Measurements from ENCODE around the gene KHDRBS2. TPM values are rescaled to one million over a fixed set of nuclear protein-coding genes. Genes with fewer than 3 reads are reported as not detected.

The KHDRBS2 gene
- not detected in 2 replicates for total RNA-seq

GRCh38 chr6:62285612-62286469, at the start of gene KHDRBS2:
Gene KHDRBS2 (minus strand): TSS chr6:62286225.

